Measurements from ENCODE around the gene DENR.

The DENR gene

GRCh38 chr12:122820138-122820537 is 67.5 kb downstream of the DENR start:
- no peak for DNase-seq (ENCODE audit: low spot score)
